DMS153 (cell line): ENCODE data around the gene RNU7-1.

Experiments used
- DNase-seq: peaks from one replicate; lab custom pipeline; 2025; lab: John Stamatoyannopoulos, UW

Gene RNU7-1

DNA sequence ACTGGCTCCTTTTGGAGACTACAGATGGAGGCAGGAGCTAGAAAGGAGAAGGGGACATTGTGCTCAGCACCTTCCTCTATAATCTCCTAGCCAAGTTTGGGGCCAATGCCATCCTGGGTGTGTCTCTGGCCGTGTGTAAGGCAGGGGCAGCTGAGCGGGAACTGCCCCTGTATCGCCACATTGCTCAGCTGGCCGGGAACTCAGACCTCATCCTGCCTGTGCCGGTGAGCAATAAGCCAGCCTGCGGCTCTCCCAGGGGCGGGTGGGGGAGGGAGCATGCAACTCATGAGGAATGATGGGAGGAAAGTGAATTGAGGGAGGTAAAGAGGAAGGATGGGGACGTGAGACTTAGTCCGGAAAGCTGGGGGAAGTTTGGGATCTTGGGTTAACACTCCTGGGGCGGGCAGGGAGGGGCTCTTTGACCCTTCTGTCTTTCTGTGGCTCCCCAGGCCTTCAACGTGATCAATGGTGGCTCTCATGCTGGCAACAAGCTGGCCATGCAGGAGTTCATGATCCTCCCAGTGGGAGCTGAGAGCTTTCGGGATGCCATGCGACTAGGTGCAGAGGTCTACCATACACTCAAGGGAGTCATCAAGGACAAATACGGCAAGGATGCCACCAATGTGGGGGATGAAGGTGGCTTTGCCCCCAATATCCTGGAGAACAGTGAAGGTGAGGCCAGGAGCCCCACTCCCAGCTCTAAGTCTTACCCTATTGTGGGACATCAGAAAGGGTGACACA is 26.0 kb upstream of the RNU7-1 start:
- no peak for DNase-seq

DNA sequence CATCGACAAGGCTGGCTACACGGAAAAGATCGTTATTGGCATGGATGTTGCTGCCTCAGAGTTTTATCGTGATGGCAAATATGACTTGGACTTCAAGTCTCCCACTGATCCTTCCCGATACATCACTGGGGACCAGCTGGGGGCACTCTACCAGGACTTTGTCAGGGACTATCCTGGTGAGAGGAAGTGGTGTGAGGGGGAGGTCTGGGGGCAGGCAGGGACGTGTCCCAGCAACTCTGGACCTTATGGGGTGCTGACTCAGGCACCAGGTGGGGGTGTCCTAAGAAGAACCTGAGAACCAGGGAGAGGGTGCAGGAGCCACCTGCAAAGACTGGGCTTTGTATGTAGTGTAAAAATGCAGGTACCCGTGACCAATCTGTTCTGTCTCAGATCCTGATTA is 24.0 kb upstream of the RNU7-1 start:
- DNase-seq = no peak

DNA sequence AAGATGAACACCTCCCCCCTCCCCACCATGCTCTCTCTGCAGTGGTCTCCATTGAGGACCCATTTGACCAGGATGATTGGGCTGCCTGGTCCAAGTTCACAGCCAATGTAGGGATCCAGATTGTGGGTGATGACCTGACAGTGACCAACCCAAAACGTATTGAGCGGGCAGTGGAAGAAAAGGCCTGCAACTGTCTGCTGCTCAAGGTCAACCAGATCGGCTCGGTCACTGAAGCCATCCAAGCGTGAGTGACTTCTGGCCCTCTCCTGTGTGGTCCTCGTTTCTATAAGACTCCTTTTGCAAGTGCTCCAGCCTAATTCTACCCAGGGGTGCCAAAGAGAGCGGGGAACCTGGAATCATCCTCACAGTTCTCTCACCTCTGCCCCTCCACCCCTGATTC is 22.1 kb upstream of the RNU7-1 start:
- no peak for DNase-seq

DNA sequence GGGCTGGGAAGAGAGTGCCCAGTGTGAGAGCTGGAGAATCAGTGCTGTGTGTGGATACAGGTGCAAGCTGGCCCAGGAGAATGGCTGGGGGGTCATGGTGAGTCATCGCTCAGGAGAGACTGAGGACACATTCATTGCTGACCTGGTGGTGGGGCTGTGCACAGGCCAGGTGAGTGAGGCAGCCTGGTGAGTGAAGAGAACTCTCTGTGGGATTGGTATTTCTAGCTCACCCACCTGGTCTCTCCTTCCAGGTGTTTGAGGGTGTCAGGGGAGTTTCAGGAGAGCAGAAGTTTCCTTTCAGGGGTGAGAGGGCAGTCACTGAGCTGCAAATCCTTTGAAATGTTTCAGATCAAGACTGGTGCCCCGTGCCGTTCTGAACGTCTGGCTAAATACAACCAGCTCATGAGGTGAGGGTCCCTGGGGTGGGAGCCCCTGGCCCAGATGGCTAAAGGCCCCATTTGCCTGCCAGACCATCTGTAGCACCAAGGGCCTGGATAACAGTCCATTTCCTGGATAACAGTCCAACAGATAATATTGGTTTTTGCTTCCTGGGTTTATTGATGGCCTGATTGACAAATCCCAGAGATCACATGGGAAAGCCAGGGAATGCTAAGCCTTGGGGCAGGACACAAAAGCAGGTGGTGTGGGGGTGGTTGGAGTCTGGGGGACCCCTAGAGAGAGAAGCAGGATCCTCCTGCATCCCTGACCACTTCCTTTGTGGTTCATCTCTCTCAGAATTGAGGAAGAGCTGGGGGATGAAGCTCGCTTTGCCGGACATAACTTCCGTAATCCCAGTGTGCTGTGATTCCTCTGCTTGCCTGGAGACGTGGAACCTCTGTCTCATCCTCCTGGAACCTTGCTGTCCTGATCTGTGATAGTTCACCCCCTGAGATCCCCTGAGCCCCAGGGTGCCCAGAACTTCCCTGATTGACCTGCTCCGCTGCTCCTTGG is 21.3 kb upstream of the RNU7-1 start:
- no peak for DNase-seq

DNA sequence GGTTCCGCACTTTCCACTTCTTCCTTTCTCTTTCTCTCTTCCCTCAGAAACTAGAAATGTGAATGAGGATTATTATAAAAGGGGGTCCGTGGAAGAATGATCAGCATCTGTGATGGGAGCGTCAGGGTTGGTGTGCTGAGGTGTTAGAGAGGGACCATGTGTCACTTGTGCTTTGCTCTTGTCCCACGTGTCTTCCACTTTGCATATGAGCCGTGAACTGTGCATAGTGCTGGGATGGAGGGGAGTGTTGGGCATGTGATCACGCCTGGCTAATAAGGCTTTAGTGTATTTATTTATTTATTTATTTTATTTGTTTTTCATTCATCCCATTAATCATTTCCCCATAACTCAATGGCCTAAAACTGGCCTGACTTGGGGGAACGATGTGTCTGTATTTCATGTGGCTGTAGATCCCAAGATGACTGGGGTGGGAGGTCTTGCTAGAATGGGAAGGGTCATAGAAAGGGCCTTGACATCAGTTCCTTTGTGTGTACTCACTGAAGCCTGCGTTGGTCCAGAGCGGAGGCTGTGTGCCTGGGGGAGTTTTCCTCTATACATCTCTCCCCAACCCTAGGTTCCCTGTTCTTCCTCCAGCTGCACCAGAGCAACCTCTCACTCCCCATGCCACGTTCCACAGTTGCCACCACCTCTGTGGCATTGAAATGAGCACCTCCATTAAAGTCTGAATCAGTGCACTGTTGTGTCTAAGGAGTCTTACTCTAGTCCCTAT is 20.4 kb upstream of the RNU7-1 start:
- DNase-seq = no peak

DNA sequence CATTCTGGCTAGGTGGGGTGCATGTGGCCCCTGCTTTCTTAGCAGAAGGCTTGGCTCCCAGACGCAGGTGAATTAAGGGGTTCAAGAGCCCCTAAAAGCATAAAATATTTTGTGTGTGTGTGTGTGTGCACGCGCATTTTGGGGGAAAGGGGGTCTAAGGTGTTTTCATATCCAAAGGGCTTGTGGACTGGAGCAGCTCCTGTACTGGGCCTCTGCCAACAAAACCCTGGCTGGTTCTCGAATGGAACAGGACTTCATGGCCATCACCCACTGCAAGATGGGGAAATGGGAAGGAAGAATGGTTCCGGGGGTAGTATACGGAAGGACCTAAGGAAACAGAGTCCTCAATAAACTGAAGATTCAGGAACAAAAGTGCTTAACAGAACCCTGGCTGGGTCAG is 19.8 kb upstream of the RNU7-1 start:
- DNase-seq = no peak

DNA sequence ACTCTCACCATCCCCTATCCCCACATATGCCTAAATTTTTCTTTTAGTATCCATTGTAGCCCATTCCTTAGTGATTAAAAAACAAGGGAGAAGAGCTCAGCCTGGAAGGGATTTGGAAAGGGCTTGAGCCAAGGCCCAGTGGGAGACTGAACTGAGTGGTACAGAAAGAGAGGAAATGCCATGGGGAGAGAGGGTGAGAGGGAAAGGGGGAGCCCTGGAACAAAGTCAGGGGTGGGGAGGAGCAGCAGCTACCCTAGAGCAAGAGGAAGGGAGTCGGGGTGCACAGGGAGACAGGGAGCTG is 18.4 kb upstream of the RNU7-1 start:
- DNase-seq = no peak

DNA sequence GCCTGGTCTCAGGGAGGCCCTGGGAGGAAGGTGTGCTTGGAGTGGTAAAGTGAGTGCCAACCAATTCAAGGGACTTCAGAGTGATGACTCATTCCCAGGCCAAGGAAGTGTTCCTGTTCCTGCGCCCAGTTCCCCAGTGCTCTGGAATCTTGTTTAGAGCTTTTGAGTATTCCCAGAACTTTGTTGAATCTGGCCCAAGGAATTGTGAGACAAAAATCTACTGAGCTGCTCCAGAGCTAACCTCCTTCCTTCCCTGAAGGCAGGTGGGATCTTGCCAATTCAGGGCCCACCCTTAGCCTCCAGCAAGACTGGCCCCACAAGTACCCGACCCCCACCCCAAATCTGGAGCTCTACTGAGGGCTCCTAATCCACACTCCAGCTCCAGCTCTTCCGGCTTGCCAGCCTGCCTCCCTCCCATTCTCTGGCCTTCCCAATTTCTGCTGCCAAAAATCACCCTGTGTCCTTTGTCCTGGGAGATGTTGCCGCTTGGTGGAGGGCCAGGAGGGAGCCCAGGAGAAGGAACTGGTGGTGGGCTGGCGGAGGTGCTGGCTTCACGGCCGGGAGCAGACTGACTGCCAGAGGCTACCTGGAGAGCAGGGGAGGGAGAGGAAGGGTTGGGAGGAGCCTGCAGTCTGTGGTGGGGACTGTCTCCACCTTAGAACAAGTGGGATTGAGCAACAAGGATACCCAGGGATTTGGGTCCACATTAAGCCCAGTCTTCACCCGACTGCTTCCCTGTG is 17.9 kb upstream of the RNU7-1 start:
- DNase-seq = no peak

DNA sequence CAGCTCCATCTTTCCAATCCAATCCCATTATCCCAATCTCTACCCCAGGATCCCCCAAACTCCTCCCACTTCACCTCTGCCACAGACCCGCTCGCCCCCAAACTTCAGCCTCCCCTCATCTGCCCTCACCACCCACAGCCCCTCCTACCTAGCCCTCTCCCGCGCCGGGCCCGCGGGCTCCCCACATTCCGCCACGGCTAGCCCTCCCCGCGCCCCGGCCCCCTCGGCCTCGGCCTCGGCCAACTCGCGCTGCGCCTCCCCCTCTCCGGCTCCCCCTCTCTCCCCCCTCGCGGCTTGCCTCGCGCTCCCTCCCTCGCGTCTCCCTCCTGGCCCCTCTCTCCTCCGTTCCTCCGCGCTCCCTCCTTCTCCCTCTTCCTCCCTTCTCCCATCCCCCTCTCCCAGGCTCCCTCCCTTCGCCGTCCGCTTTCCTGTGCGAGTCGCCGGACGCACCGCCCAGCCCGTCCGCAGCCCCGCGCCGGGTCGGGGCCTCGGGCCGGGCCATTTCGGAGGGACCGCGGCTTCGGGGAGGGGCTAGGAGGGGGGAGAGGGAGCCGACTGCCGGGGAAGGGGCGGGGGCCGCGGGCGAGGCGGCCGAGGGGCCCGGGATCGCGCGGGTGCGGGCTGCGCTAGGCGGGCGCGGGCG is 16.1 kb upstream of the RNU7-1 start, which contains the start of gene ATN1:
TSS of gene ATN1 (plus strand) at position 581 of the 643 bp plus-strand sequence. CDS start 6,043 bp downstream, outside the sequence.
- DNase-seq = peak; percentile 19

DNA sequence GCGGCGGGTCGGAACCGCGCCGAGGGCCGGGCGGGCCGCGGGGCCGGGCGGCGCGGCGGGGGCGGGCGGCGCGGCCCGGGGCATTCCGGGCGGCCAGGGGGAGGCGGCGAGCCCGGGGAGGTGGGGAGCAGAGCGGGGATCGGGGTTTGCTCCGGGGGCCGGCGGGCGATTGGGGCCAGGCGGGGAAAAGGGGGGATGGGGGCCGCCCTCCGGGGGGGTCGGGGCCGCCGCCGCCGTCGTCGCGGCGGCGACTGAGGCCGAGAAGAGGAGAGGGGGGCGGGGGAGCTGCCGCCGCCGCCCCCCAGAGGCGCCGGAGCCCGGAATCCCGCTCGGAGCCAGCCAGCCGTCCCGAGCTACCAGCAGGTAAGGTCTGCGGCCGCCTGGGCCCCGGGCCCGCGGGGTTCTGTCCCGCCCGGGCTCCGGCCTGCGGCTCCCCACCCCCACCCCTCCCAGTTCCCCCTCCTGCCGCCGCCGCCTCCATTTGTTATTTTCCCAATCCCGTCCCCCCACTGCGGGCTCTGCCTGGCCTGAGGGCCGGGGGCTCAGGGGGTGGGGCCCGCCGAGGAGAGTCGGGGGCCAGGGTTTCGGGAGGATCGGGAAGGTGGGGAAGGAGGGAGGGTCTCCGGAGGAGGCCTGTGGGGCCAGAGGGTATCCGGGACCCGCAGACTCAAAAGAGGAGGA is 15.5 kb upstream of the RNU7-1 start:
- DNase-seq = no peak

DNA sequence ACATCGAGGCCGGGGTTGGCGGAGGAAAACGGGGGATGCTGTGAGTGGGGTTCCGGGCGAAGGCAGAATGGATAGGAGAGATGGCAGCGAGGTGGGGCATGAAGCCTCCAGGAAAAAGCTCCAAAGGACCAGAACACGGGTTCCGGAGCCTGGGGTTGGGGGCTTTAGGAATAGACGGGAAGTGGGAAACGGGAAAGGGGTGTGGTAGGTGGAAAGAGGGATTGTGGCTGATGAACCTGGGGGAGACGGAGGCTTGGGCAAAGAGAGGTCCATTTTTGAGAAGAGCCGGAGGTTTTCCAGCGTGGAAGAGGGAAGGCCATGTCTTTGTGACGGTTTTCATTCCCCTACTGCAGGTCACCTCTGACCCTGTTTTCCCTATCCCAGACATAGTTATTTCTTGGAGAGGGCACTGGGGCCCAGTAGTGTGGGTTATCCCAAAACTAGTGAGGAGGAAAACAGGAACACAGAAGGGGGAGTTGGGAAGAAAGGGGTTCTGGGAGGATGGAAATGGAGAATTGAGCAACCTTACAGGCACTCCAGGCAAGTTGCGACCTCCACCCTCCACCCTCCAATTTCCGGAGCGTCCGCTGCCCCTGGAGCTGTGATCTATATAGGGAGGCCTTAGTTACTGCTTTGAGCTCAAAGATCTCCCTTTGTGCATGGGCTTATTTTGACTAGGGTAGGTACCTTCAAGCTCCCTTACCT is 14.8 kb upstream of the RNU7-1 start:
- DNase-seq = no peak

DNA sequence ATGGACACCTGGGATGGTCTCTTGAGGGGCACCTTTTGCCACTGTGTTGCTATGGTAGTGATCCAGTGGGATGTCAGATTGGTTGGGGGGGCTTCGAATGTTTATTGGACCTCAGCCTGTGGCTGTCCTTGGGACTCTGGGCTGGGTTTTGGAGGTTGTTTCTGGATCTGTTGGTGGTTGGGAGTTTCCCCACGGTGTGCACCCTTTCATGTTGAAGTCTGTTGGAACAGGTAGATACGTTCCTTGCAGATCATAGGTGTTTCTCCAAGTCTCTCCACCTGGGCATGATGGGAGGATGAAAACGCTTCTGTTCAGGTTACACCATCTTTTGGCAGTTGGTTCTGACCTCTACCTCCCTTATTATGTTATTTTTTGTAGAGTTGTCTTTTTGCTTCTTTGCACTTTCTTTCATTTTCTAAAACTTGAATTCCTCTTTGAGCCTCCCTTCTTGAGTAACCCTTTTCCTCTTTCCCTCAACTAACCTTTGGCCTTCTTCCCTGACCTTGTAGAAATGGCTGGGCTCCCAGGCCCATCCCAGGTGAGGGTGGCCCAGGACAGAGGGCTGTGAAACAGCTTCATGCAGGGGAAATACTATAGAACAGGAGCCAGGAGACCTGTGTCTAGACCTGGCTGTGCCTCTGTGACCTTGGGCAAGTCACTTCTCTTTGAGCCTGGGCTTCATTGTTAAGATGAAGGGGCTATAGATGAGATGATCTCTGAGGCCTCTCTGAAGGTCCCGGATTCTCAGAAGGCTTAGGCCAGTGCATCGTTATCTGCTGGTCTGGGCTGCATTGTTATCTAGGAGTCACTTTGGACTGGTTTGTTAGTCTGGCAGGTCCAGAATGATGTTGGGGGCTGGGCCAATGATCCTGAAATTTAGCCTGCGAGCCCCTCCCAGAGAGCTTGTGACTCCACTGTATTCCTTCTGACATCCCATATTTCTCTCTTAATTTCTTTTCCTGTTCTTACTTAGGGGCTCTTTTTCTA is 13.9 kb upstream of the RNU7-1 start:
- DNase-seq = no peak

DNA sequence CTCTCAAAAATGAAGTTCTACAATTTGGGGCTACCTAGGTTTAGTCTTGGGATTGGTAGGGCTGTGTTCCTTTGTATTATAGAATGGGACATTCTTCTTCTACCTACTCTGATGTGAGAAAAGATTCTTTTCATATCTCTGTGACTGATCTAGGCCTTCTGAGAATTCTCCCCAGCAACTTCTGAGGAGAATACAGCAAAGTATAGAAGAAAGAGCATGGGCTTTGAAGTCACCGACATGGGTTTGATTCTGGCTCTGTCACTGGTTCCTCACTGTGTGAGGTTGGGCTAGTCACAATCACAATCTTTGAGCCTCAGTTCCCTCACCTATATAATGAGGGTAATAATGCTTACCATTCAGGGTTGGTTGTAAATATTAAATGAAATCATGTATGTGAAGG is 10.8 kb upstream of the RNU7-1 start:
- no peak for DNase-seq

DNA sequence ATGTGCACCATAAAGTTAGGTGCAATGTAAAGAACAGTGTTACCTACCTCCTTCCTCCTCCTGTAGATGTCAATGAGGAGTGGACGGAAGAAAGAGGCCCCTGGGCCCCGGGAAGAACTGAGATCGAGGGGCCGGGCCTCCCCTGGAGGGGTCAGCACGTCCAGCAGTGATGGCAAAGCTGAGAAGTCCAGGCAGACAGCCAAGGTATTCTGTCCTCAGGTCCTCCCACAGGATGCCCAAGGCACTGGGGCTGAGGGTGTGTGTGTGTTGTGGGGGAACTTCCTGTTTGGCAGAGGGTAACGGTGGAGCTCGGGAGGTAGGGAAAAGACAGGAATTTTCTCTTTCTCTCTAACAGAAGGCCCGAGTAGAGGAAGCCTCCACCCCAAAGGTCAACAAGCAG is 9.5 kb upstream of the RNU7-1 start:
- DNase-seq = no peak

DNA sequence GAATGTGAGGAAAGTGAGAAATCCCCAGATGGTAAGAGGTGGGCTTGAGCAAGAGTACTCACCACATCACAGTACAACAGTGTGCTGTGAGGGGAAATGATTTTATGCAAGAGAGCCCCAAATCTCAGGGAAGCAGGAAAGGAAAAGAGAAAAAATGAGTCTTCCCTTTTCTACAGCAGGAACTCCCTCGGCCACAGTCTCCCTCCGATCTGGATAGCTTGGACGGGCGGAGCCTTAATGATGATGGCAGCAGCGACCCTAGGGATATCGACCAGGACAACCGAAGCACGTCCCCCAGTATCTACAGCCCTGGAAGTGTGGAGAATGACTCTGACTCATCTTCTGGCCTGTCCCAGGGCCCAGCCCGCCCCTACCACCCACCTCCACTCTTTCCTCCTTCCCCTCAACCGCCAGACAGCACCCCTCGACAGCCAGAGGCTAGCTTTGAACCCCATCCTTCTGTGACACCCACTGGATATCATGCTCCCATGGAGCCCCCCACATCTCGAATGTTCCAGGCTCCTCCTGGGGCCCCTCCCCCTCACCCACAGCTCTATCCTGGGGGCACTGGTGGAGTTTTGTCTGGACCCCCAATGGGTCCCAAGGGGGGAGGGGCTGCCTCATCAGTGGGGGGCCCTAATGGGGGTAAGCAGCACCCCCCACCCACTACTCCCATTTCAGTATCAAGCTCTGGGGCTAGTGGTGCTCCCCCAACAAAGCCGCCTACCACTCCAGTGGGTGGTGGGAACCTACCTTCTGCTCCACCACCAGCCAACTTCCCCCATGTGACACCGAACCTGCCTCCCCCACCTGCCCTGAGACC is 8.0 kb upstream of the RNU7-1 start:
- no peak for DNase-seq

DNA sequence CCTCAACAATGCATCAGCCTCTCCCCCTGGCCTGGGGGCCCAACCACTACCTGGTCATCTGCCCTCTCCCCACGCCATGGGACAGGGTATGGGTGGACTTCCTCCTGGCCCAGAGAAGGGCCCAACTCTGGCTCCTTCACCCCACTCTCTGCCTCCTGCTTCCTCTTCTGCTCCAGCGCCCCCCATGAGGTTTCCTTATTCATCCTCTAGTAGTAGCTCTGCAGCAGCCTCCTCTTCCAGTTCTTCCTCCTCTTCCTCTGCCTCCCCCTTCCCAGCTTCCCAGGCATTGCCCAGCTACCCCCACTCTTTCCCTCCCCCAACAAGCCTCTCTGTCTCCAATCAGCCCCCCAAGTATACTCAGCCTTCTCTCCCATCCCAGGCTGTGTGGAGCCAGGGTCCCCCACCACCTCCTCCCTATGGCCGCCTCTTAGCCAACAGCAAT is 7.4 kb upstream of the RNU7-1 start:
- DNase-seq = no peak

DNA sequence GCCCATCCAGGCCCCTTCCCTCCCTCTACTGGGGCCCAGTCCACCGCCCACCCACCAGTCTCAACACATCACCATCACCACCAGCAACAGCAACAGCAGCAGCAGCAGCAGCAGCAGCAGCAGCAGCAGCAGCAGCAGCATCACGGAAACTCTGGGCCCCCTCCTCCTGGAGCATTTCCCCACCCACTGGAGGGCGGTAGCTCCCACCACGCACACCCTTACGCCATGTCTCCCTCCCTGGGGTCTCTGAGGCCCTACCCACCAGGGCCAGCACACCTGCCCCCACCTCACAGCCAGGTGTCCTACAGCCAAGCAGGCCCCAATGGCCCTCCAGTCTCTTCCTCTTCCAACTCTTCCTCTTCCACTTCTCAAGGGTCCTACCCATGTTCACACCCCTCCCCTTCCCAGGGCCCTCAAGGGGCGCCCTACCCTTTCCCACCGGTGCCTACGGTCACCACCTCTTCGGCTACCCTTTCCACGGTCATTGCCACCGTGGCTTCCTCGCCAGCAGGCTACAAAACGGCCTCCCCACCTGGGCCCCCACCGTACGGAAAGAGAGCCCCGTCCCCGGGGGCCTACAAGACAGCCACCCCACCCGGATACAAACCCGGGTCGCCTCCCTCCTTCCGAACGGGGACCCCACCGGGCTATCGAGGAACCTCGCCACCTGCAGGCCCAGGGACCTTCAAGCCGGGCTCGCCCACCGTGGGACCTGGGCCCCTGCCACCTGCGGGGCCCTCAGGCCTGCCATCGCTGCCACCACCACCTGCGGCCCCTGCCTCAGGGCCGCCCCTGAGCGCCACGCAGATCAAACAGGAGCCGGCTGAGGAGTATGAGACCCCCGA is 6.8 kb upstream of the RNU7-1 start:
- DNase-seq = no peak
